ENCODE results near the gene ANP32A. TPM values are rescaled to one million over a fixed set of nuclear protein-coding genes. Genes with fewer than 3 reads are reported as not detected.

ANP32A gene
- total RNA-seq, 1 donor from 2014 or later, result 222 TPM

DNA sequence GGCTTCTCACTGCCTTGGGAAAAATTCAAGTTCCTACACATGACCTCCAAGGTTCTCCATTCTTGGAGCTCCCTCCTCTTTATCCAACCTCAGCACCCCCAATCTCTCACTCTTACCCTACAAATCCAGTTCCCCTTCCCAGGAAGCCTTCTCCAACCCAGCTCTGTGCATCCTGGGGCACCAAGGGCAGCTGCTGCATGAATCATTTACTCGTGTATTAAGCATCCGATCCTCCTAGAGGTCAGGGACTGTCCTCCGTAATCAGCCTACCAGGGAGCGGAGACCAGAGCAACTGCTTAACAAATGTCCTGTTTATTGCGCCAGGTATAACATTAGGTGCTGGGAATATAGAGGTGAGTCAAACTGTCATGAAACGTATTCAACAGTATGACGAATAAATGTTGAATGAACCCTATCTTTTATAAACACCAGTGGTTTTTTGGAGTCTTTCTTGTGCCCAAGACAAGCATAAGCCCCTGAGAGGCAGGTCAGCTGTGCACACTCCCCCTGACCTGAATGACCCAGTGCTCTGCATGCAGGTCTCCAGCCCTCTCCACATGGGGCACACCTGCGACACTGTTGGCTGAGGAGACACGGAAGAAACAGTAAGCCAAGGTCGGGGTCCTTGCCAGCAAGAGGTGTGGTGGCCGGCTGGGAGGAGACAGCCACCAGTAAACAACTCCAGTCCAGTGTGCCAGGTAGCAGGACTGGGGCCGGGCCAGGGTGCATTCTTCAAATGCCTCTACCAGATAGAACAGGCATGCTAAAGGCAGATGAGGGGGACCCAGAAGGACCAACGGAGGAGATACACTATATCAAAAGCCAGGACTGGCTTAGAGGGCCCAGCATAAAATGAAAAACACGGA lies 27.6 kb downstream of the ANP32A start:
- Mint-ChIP-seq H3K27ac (peak overlapping the region; percentile 60), H3K27me3 (no peaks in the 10 kb centered on the region), H3K36me3 (peaks cover 13% of the 10 kb centered on the region), H3K4me1 (ENCODE audit: unreplicated experiment) (peaks cover 89% of the 10 kb centered on the region), H3K4me3 (peak overlapping the region; percentile 13), H3K9me3 (no peaks in the 10 kb centered on the region)
- TF ChIP-seq CTCF (conservative IDR thresholded peaks at IDR 0.05), result no peak
- no peak for DNase-seq (ENCODE audit: extremely low spot score, unreplicated experiment)

- H3K4me3 Mint-ChIP-seq, result no peak overlapping the region
- H3K27me3 Mint-ChIP-seq, result no peaks in the 10 kb centered on the region
- peaks cover 87% of the 10 kb centered on the region for H3K4me1 Mint-ChIP-seq (ENCODE audit: unreplicated experiment)
- no peak for DNase-seq (ENCODE audit: extremely low spot score, unreplicated experiment)
- peaks cover 8% of the 10 kb centered on the region for H3K36me3 Mint-ChIP-seq
- no peaks in the 10 kb centered on the region for H3K9me3 Mint-ChIP-seq
- TF ChIP-seq CTCF (conservative IDR thresholded peaks at IDR 0.05), result no peak
- peak overlapping the region; percentile 72 for H3K27ac Mint-ChIP-seq
Observed at GRCh38 chr15:68791431-68792283, 29.0 kb downstream of the ANP32A start.

GRCh38 chr15:68790910-68791309 lies 29.8 kb downstream of the ANP32A start:
- TF ChIP-seq CTCF (conservative IDR thresholded peaks at IDR 0.05), result no peak
- no peaks in the 10 kb centered on the region for H3K9me3 Mint-ChIP-seq
- peak overlapping the region; percentile 43 for H3K4me3 Mint-ChIP-seq
- H3K4me1 Mint-ChIP-seq (ENCODE audit: unreplicated experiment), result peaks cover 81% of the 10 kb centered on the region
- H3K27ac Mint-ChIP-seq, result peak overlapping the region; percentile 72
- peaks cover 8% of the 10 kb centered on the region for H3K36me3 Mint-ChIP-seq
- no peaks in the 10 kb centered on the region for H3K27me3 Mint-ChIP-seq
- no peak for DNase-seq (ENCODE audit: extremely low spot score, unreplicated experiment)

DNA sequence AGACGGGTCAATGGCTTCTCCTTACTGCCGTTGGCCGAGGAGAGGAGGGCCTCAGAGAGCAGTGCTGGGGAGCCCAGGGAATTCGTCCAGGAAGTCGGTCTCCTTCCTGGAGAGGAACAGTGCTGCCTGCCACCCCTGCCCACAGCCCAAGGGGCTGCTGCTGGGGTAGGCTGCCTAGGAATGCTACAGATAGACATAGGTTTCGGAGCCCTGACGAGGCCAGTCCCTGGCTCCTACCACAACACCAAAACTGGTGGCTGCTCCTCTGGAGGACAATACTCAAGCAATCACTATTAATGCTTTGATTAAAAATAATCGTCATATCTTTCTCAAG lies 30.5 kb downstream of the ANP32A start:
- TF ChIP-seq CTCF (conservative IDR thresholded peaks at IDR 0.05), result no peak
- H3K9me3 Mint-ChIP-seq, result no peaks in the 10 kb centered on the region
- peaks cover 15% of the 10 kb centered on the region for H3K36me3 Mint-ChIP-seq
- no peak for DNase-seq (ENCODE audit: extremely low spot score, unreplicated experiment)
- peak overlapping the region; percentile 22 for H3K4me3 Mint-ChIP-seq
- no peaks in the 10 kb centered on the region for H3K27me3 Mint-ChIP-seq
- H3K4me1 Mint-ChIP-seq (ENCODE audit: unreplicated experiment), result peaks cover 74% of the 10 kb centered on the region
- H3K27ac Mint-ChIP-seq, result peak overlapping the region; percentile 72

GRCh38 chr15:68789534-68790241 lies 31.0 kb downstream of the ANP32A start:
- DNase-seq (ENCODE audit: extremely low spot score, unreplicated experiment), result no peak
- H3K27ac Mint-ChIP-seq, result peak overlapping the region; percentile 81
- no peak overlapping the region for H3K4me3 Mint-ChIP-seq
- H3K36me3 Mint-ChIP-seq, result peaks cover 16% of the 10 kb centered on the region
- no peaks in the 10 kb centered on the region for H3K27me3 Mint-ChIP-seq
- peaks cover 69% of the 10 kb centered on the region for H3K4me1 Mint-ChIP-seq (ENCODE audit: unreplicated experiment)
- H3K9me3 Mint-ChIP-seq, result no peaks in the 10 kb centered on the region
- no peak for TF ChIP-seq CTCF (conservative IDR thresholded peaks at IDR 0.05)
